Liver (tissue), 9 donors: Measurements from ENCODE around the gene MRPL24. TPM values are rescaled to one million over a fixed set of nuclear protein-coding genes. Genes with fewer than 3 reads are reported as not detected.

Experiments
- DNase-seq: peaks from one replicate; pipeline ENCODE4 v3.0.0-alpha.2; 2017; ENCODE audit warnings: low spot score
- H3K27ac ChIP-seq, 2 donors: one replicate each; pipeline ENCODE4 v1.7.0; 2013; ENCODE audit warnings: inconsistent platforms in 2 of 2, low read length in 2 of 2, control low read depth in 1 of 2, low read depth in 1 of 2, mild to moderate bottlenecking in 1 of 2
- H3K27me3 ChIP-seq, 4 donors: one replicate each; pipeline versions ENCODE4 v1.6.1 to v1.7.0; 2013; ENCODE audit warnings: low read length in 3 of 4, inconsistent platforms in 1 of 4, mild to moderate bottlenecking in 1 of 4, moderate library complexity in 1 of 4; ENCODE audit not compliant: control insufficient read depth in 4 of 4, insufficient read depth in 4 of 4
- H3K36me3 ChIP-seq, 4 donors: one replicate each; pipeline versions ENCODE4 v1.6.1 to v1.7.0; 2013; ENCODE audit warnings: low read length in 3 of 4, mild to moderate bottlenecking in 3 of 4, low read depth in 1 of 4, moderate library complexity in 1 of 4; ENCODE audit not compliant: control insufficient read depth in 4 of 4, insufficient read depth in 3 of 4
- H3K4me1 ChIP-seq, 4 donors: one replicate each; pipeline versions ENCODE4 v1.6.1 to v1.7.0; 2013; ENCODE audit warnings: low read length in 3 of 4, mild to moderate bottlenecking in 3 of 4, moderate library complexity in 1 of 4; ENCODE audit not compliant: control insufficient read depth in 4 of 4, insufficient read depth in 4 of 4
- H3K4me3 ChIP-seq, 3 donors: one replicate each; pipeline versions ENCODE4 v1.6.1 to v1.7.0; 2013; ENCODE audit warnings: low read length in 3 of 3, control low read depth in 1 of 3, low read depth in 1 of 3, mild to moderate bottlenecking in 1 of 3
- H3K9ac ChIP-seq, 2 donors: one replicate each; pipeline ENCODE4 v1.7.0; 2013; ENCODE audit warnings: low read length in 2 of 2, mild to moderate bottlenecking in 2 of 2, moderate library complexity in 2 of 2, control low read depth in 1 of 2, low read depth in 1 of 2
- H3K9me3 ChIP-seq, 4 donors: one replicate each; pipeline versions ENCODE4 v1.6.1 to v1.7.0; 2013; ENCODE audit warnings: low read length in 3 of 4; ENCODE audit not compliant: control insufficient read depth in 4 of 4
- ATF3 ChIP-seq: IDR thresholded peaks from 2 replicates; pipeline ENCODE4 v1.6.1; 2016; ENCODE audit warnings: antibody characterized with exemption
- CTCF ChIP-seq: fragments of 150-350 bp; IDR thresholded peaks from 2 replicates; pipeline ENCODE4 v1.5.1; 2017; ENCODE audit warnings: improper control_type of control experiment, low read depth, low read length; ENCODE audit not compliant: missing input control
- EGR1 ChIP-seq, 2 donors: IDR thresholded peaks; 2 replicates each; pipeline ENCODE4 v1.6.1; 2016 to 2018; ENCODE audit warnings: antibody characterized with exemption in 2 of 2, low read depth in 2 of 2
- FOXA1 ChIP-seq: IDR thresholded peaks from 2 replicates; pipeline ENCODE4 v1.6.1; 2016; ENCODE audit warnings: antibody characterized with exemption
- FOXA2 ChIP-seq: IDR thresholded peaks from 2 replicates; pipeline ENCODE4 v1.6.1; 2016; ENCODE audit warnings: antibody characterized with exemption
- GABPA ChIP-seq, 2 donors: IDR thresholded peaks in 1 of 2; conservative IDR thresholded peaks in 1 of 2; 2 replicates each; pipeline ENCODE4 v1.6.1; 2016; ENCODE audit warnings: antibody characterized with exemption in 2 of 2, mild to moderate bottlenecking in 1 of 2, moderate library complexity in 1 of 2
- HNF4A ChIP-seq, 2 donors: conservative IDR thresholded peaks; 2 replicates each; pipeline ENCODE4 v1.6.1; 2016; ENCODE audit warnings: antibody characterized with exemption in 2 of 2, mild to moderate bottlenecking in 2 of 2
- HNF4G ChIP-seq: IDR thresholded peaks from 2 replicates; pipeline ENCODE4 v1.6.1; 2016; ENCODE audit warnings: antibody characterized with exemption
- MAX ChIP-seq: IDR thresholded peaks from 2 replicates; pipeline ENCODE4 v1.6.1; 2016; ENCODE audit warnings: antibody characterized with exemption
- NR2F2 ChIP-seq: IDR thresholded peaks from 2 replicates; pipeline ENCODE4 v1.6.1; 2016; ENCODE audit warnings: antibody characterized with exemption
- RAD21 ChIP-seq, 2 donors: IDR thresholded peaks; 2 replicates each; pipeline ENCODE4 v1.6.1; 2016; ENCODE audit warnings: antibody characterized with exemption in 2 of 2, mild to moderate bottlenecking in 2 of 2
- REST ChIP-seq: IDR thresholded peaks from 2 replicates; pipeline ENCODE4 v1.6.1; 2016; ENCODE audit warnings: antibody characterized with exemption, mild to moderate bottlenecking
- RXRA ChIP-seq, 2 donors: IDR thresholded peaks; 2 replicates each; pipeline ENCODE4 v1.6.1; 2017 to 2018; ENCODE audit warnings: antibody characterized with exemption in 2 of 2, mild to moderate bottlenecking in 1 of 2
- SP1 ChIP-seq: IDR thresholded peaks from 2 replicates; pipeline ENCODE4 v1.6.1; 2018; ENCODE audit warnings: antibody characterized with exemption, mild to moderate bottlenecking
- TAF1 ChIP-seq: conservative IDR thresholded peaks from 2 replicates; pipeline ENCODE4 v1.6.1; 2016; ENCODE audit warnings: antibody characterized with exemption, mild to moderate bottlenecking
- YY1 ChIP-seq: IDR thresholded peaks from 2 replicates; pipeline ENCODE4 v1.6.1; 2016; ENCODE audit warnings: antibody characterized with exemption, mild to moderate bottlenecking
- ZBTB33 ChIP-seq: IDR thresholded peaks from 2 replicates; pipeline ENCODE4 v1.6.1; 2016; ENCODE audit warnings: antibody characterized with exemption
- WGBS: extraction: QIAGEN DNeasy Blood & Tissue Kit; methylation state at CpG from one replicate; pipeline ENCODE4 v1.1.7; 2013; 5-methylcytosine and 5-hydroxymethylcytosine counted together
- polyA plus RNA-seq, 2 donors: library from polyadenylated mRNA; stranded (reverse) in 1 of 2; unstranded in 1 of 2; fragments of 200-250 nt in 1 of 2; fragments of >200 nt in 1 of 2; fragmentation: Nextera tagmentation in 1 of 2; extraction: Ambion mirVana in 1 of 2; gene quantifications; one replicate each; pipeline versions ENCODE4 v1.2.1 to v1.2.3, GENCODE V29; 2013 to 2015
- total RNA-seq, 2 donors: library from RNA; depleted of rRNA; stranded (reverse); fragments of >200 nt; gene quantifications; one replicate each; pipeline ENCODE4 v1.2.3, GENCODE V29; 2014
- donor health status: healthy.
- donor health status: healthy.
- donor health status: healthy.
- donor health status: healthy.
- donor health status: healthy.

Gene MRPL24
- total and polyA plus RNA-seq, 4 donors: 26.2 to 123 (median 61.1) TPM

- TF ChIP-seq TAF1 (no peak), ZBTB33 (no peak), YY1 (no peak), REST (no peak), CTCF (no peak), RAD21 (IDR thresholded peaks at IDR 0.05) (no peak), HNF4A (conservative IDR thresholded peaks at IDR 0.05) (no peak), ATF3 (no peak), HNF4G (no peak)
- no peak overlapping the region for H3K9ac ChIP-seq
- H3K27me3 ChIP-seq: peaks cover 0 to 8% (median 7%) of the 10 kb centered on the region in 4 donors
- 79% methylated on average over 8 of the region's 8 CpGs for WGBS
- DNase-seq: no peak
- H3K27ac ChIP-seq: no peak overlapping the region
- H3K4me1 ChIP-seq: peaks cover 7 to 11% (median 8%) of the 10 kb centered on the region in 4 donors
- H3K4me3 ChIP-seq: no peak overlapping the region
- H3K9me3 ChIP-seq: no peaks in the 10 kb centered on the region
- H3K36me3 ChIP-seq: no peaks in the 10 kb centered on the region
These were observed 40.0 kb downstream of the MRPL24 start for GRCh38 chr1:156700736-156701531.

- no peak for DNase-seq
- peaks cover 0 to 3% (median 3%) of the 10 kb centered on the region in 4 donors for H3K27me3 ChIP-seq
- no peak overlapping the region for H3K9ac ChIP-seq
- H3K4me1 ChIP-seq: no peaks in the 10 kb centered on the region
- WGBS: 64% methylated on average over 1 of the region's 1 CpG
- no peaks in the 10 kb centered on the region for H3K36me3 ChIP-seq
- H3K4me3 ChIP-seq: no peak overlapping the region
- H3K27ac ChIP-seq: no peak overlapping the region
- H3K9me3 ChIP-seq: no peaks in the 10 kb centered on the region
- no peak for TF ChIP-seq NR2F2
- TF ChIP-seq ATF3: no peak
- no peak for TF ChIP-seq FOXA2
- TF ChIP-seq EGR1 (IDR thresholded peaks at IDR 0.05; ENCODE audit: low read depth in 2 of 2): no peak
- no peak for TF ChIP-seq REST
- TF ChIP-seq ZBTB33: no peak
- TF ChIP-seq YY1: no peak
- TF ChIP-seq RXRA (IDR thresholded peaks at IDR 0.05): no peak
- no peak for TF ChIP-seq HNF4A (conservative IDR thresholded peaks at IDR 0.05)
- TF ChIP-seq FOXA1: no peak
- TF ChIP-seq TAF1: no peak
- no peak for TF ChIP-seq GABPA (IDR thresholded peaks at IDR 0.05 in 1 of 2, conservative IDR thresholded peaks at IDR 0.05 in 1 of 2)
- no peak for TF ChIP-seq MAX
- no peak for TF ChIP-seq SP1
These were observed 41.9 kb downstream of the MRPL24 start for GRCh38 chr1:156698995-156699394.
